GM12873 (cell line): ENCODE results near the gene NPDC1.

Source experiments
- TF ChIP-seq, protein P1 (sequence below): IDR thresholded peaks from 2 replicates; pipeline ENCODE4 v1.5.1; 2012; ENCODE audit warnings: low read depth, mild to moderate bottlenecking, moderate library complexity, low read length, control low read depth; ENCODE audit not compliant: insufficient read depth; ENCODE audit errors: missing control alignments

NPDC1 gene

DNA sequence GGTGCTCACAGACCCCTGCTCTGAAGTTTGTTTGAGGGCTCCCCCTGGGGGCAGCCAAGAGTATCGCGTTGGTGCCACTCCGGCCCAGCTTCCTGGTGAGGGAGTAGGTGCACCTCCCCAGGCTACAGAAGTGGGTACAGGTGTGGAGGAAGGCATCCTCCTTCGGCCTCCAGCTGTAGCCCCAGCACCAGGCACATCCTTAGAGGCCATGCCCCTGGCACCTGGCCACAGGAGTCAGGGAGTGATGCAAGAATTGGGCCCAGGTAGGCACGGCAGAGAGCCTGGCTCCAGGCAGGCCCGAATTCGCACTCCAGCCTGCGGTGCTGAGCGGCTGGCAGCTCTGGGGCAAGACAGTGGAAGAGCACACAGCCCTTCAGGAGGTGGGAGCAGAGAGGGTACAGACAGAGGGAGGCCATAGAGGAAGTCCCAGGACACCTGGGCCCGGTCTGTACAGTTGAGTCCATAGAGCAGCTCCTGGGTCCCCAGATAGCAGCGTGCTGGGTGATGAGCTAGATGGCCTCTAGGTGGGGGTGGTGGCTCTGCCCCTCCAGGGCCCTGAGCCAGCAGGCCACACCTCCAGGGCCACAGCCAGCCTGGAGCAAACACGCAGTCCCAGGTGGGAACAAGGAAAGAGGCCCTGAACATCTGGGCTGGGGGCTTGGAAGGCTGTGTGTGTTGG is 22.0 kb upstream of the NPDC1 start:
- TF ChIP-seq, protein P1, sequence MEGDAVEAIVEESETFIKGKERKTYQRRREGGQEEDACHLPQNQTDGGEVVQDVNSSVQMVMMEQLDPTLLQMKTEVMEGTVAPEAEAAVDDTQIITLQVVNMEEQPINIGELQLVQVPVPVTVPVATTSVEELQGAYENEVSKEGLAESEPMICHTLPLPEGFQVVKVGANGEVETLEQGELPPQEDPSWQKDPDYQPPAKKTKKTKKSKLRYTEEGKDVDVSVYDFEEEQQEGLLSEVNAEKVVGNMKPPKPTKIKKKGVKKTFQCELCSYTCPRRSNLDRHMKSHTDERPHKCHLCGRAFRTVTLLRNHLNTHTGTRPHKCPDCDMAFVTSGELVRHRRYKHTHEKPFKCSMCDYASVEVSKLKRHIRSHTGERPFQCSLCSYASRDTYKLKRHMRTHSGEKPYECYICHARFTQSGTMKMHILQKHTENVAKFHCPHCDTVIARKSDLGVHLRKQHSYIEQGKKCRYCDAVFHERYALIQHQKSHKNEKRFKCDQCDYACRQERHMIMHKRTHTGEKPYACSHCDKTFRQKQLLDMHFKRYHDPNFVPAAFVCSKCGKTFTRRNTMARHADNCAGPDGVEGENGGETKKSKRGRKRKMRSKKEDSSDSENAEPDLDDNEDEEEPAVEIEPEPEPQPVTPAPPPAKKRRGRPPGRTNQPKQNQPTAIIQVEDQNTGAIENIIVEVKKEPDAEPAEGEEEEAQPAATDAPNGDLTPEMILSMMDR, result peak; percentile 89

- TF ChIP-seq, protein P1, result no peak
Observed at GRCh38 chr9:137066096-137066861, 20.3 kb upstream of the NPDC1 start.

GRCh38 chr9:137065336-137065967 is 19.5 kb upstream of the NPDC1 start:
- TF ChIP-seq, protein P1, result no peak

DNA sequence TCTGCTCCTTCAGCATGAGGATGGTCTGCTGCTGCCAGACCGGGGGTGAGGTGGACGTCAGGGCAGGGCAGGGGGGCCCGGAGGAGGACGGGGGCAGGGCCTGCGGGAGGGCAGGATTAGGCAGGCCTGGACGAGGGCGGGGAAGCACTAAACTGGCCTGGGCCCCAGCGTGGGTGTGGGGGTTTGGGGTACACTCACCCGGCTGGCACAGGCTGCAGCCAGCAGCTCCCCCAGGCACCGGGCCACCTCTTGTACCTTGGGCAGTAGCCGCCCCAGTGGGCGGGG is 18.8 kb upstream of the NPDC1 start:
- TF ChIP-seq, protein P1, result no peak

DNA sequence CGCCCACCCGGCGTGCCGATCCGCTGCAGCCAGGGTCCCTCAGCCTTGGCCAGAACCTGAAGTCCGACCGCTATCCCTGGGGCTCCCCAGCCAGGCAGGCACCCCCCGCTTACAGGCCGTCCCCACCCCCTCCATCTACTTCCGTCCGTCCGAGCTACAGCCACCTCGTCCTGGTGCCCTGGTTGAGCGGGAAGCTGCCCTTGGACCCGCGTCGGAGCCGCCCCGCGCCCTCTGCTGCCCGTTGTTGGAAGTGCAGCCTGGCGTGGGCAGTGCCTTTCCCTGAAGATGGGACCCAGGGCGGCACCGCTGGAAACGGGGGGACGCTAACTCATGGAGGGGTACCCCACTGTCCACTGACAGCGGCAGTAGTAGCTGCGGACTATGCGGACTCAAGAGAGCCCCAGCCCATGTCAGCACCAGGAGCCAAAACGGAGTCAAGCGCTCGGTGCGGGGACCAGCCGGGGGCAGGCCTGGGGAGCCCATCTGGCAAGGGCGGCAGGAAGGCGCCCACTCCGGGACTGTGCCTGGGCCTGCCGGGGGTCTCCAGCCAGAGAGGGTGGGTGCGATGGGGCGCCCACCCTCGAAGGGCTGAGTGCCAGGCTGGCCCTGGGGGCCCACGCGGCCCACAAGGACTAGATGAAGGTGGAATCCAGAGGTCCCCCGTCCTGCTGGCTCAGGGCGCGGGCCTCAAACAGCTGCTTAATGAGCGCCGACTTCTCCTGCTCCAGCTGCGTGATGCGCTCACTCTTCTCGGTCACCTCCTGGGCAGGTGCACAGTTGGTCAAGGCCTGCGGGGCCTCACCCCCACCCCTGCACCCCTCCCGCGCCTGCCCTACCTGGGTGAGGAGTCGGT is 18.3 kb upstream of the NPDC1 start:
- TF ChIP-seq, protein P1, result peak; percentile 91

DNA sequence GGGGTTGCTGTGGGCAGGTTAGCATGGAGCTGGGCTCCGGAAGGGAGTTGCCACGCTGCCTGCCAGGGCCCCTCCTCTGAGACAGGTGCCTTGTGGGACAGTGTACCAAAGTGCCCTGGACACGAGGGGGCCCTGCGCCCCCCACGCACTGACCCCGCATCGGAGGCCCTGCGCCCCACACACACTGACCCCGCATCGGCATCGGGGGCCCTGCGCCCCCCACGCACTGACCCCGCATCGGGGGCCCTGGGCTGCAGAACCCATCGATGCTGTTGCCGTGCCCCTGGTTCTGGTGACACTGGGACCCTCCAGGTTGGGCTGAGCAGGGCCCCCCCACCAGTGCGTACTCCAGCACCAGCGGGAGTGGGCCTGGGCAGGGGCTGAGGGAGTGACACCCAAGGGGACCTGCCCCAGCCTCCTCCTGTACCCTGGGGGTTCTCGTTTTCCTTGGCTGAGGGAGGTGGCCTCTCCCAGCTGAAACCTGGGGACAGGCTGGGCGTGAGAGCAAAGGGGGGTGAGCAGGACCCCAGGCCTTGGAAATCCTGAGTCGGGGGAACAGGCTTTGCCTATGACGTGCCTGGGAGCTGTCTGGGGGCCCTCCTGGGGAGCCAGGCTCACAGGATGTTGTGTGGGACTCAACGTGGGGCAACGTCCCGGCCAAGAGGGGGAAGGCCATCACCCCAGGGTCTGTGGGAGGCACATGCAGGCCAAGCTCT is 17.5 kb upstream of the NPDC1 start:
- TF ChIP-seq, protein P1, result no peak

- TF ChIP-seq, protein P1, result no peak
Observed at GRCh38 chr9:137062384-137062783, 16.4 kb upstream of the NPDC1 start.
